SK-N-SH treated with all-trans-retinoic acid at 6 μM for 48 hours (cell line): ENCODE results near the gene SYCE1.

ENCODE experiments used
- OSR1 ChIP-seq: fragments of 250-450 bp; sonication (Bioruptor Pico); IDR thresholded peaks from 2 replicates; pipeline ENCODE4 v1.8.0; 2022; ENCODE audit warnings: moderate library complexity, mild to moderate bottlenecking, inconsistent platforms
- ZC3H10 ChIP-seq: fragments of 250-450 bp; sonication (Bioruptor Pico); IDR thresholded peaks from 2 replicates; pipeline ENCODE4 v1.5.1; 2021; ENCODE audit warnings: mild to moderate bottlenecking, moderate library complexity
- ZFP30 ChIP-seq: fragments of 450-650 bp; formaldehyde crosslinking; IDR thresholded peaks from 2 replicates; pipeline ENCODE4 v1.5.0; 2022; ENCODE audit warnings: mild to moderate bottlenecking, moderate library complexity
- ZNF565 ChIP-seq: fragments of 450-650 bp; formaldehyde crosslinking; conservative IDR thresholded peaks from 2 replicates; pipeline ENCODE4 v1.5.0; 2020; ENCODE audit warnings: low read depth, mild to moderate bottlenecking, moderate library complexity
- TF ChIP-seq, protein P1 (sequence below): fragments of 250-450 bp; sonication (Bioruptor Pico); IDR thresholded peaks from 2 replicates; pipeline ENCODE4 v1.8.0; 2020; ENCODE audit warnings: mild to moderate bottlenecking, moderate library complexity, borderline replicate concordance
- TF ChIP-seq, protein P2 (sequence below): fragments of 250-450 bp; sonication (Bioruptor Pico); IDR thresholded peaks from 2 replicates; pipeline ENCODE4 v1.8.0; 2021; ENCODE audit warnings: low read depth, mild to moderate bottlenecking, moderate library complexity, borderline replicate concordance

DNA sequence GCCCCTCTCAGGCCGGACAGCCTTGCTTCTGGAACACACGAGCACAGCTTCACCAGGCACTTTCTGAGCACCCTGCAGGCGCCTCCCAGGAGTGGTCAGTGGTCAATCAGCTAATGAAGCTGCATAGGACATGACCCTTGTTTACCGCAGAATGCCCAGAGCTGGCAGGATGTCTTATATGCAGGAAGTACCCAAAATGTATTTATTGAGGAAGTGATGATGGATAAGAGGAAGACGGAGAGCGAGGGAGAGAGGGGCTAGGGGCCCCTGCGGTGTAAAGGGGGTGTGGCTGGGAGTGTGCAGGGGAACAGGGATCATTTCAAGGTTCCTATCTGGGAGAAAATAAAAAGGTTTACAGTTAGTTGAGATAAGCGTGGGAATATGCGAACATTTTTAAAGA is 34.9 kb downstream of the SYCE1 start:
- TF ChIP-seq, protein P1, sequence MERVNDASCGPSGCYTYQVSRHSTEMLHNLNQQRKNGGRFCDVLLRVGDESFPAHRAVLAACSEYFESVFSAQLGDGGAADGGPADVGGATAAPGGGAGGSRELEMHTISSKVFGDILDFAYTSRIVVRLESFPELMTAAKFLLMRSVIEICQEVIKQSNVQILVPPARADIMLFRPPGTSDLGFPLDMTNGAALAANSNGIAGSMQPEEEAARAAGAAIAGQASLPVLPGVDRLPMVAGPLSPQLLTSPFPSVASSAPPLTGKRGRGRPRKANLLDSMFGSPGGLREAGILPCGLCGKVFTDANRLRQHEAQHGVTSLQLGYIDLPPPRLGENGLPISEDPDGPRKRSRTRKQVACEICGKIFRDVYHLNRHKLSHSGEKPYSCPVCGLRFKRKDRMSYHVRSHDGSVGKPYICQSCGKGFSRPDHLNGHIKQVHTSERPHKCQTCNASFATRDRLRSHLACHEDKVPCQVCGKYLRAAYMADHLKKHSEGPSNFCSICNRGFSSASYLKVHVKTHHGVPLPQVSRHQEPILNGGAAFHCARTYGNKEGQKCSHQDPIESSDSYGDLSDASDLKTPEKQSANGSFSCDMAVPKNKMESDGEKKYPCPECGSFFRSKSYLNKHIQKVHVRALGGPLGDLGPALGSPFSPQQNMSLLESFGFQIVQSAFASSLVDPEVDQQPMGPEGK = no peak
- TF ChIP-seq ZNF565 (CRISPR knock-in tag) (no peak), ZFP30 (no peak), OSR1 (CRISPR knock-in tag) (no peak), ZC3H10 (CRISPR knock-in tag) (no peak)
- TF ChIP-seq, protein P2, sequence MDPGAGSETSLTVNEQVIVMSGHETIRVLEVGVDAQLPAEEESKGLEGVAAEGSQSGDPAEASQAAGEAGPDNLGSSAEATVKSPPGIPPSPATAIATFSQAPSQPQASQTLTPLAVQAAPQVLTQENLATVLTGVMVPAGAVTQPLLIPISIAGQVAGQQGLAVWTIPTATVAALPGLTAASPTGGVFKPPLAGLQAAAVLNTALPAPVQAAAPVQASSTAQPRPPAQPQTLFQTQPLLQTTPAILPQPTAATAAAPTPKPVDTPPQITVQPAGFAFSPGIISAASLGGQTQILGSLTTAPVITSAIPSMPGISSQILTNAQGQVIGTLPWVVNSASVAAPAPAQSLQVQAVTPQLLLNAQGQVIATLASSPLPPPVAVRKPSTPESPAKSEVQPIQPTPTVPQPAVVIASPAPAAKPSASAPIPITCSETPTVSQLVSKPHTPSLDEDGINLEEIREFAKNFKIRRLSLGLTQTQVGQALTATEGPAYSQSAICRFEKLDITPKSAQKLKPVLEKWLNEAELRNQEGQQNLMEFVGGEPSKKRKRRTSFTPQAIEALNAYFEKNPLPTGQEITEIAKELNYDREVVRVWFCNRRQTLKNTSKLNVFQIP (CRISPR knock-in tag) = no peak
